ENCODE results near the gene TBC1D2B.

TBC1D2B gene

GRCh38 chr15:78002996-78003395 lies 74.5 kb downstream of the TBC1D2B start:
- Histone ChIP-seq H3K4me3 (ENCODE audit: low read depth, low read length) (no peak overlapping the region), H3K9me3 (ENCODE audit: control insufficient read depth, insufficient read depth, low read depth, low read length) (no peaks in the 10 kb centered on the region), H3K36me3 (ENCODE audit: control insufficient read depth in 2 of 2, insufficient read depth in 1 of 2, low read length in 2 of 2) (peaks cover 12 to 78% of the 10 kb centered on the region in 2 experiments), H3K27ac (ENCODE audit: extremely low read depth, low read depth, low read length) (no peak overlapping the region), H3K4me1 (ENCODE audit: control insufficient read depth, insufficient read depth, low read length) (peaks cover 6% of the 10 kb centered on the region; the same call in 1 of the 2 replicates)
- ChIA-PET CTCF (interaction anchor here (0.5 to 5.6 kb wide), 6 partner anchors 44 to 1255 kb away, joined by 3 to 44 read pairs (median 4); no protein-coding TSS in a partner anchor), POLR2A (no interaction called here)
- no peak for TF ChIP-seq ZFHX2 (tag by site-specific recombination; conservative IDR thresholded peaks at IDR 0.05)
- TF ChIP-seq ZNF292 (tag by site-specific recombination; IDR thresholded peaks at IDR 0.05; ENCODE audit: borderline replicate concordance, low read depth) = no peak

- TF ChIP-seq ZNF311 (tag by site-specific recombination; IDR thresholded peaks at IDR 0.05; ENCODE audit: borderline replicate concordance) (no peak), ZNF112 (tag by site-specific recombination; IDR thresholded peaks at IDR 0.05) (no peak), ZNF354C (tag by site-specific recombination; IDR thresholded peaks at IDR 0.05; ENCODE audit: borderline replicate concordance, low read depth) (no peak), GLI4 (tag by site-specific recombination; IDR thresholded peaks at IDR 0.05) (no peak), ZNF529 (tag by site-specific recombination; IDR thresholded peaks at IDR 0.05; ENCODE audit: insufficient replicate concordance) (no peak), KLF10 (tag by site-specific recombination; IDR thresholded peaks at IDR 0.05) (no peak), ZNF473 (tag by site-specific recombination; IDR thresholded peaks at IDR 0.05) (no peak)
- ChIA-PET CTCF (interaction anchor here (0.6 to 0.8 kb wide), 2 partner anchors 35 to 107 kb away, joined by 3 read pairs; no protein-coding TSS in a partner anchor), POLR2A (no interaction called here)
- no peaks in the 10 kb centered on the region for H3K9me3 ChIP-seq (ENCODE audit: control insufficient read depth, insufficient read depth, low read depth, low read length)
- no peak overlapping the region for H3K4me3 ChIP-seq (ENCODE audit: low read depth, low read length)
- H3K36me3 ChIP-seq (ENCODE audit: control insufficient read depth in 2 of 2, insufficient read depth in 1 of 2, low read length in 2 of 2) = peaks cover 12 to 71% of the 10 kb centered on the region in 2 experiments
- H3K27ac ChIP-seq (ENCODE audit: extremely low read depth, low read depth, low read length) = no peak overlapping the region
- H3K4me1 ChIP-seq (ENCODE audit: control insufficient read depth, insufficient read depth, low read length) = peaks cover 6% of the 10 kb centered on the region; the same call in 1 of the 2 replicates
These were observed 75.9 kb downstream of the TBC1D2B start for GRCh38 chr15:78001656-78002055.

GRCh38 chr15:78000927-78001249 lies 76.6 kb downstream of the TBC1D2B start:
- POLR2A ChIA-PET = no interaction called here
- TF ChIP-seq ZNF473 (tag by site-specific recombination; IDR thresholded peaks at IDR 0.05) (no peak), ZNF341 (tag by site-specific recombination; IDR thresholded peaks at IDR 0.05; ENCODE audit: low read depth) (no peak), ZNF146 (tag by site-specific recombination; IDR thresholded peaks at IDR 0.05) (no peak), ZNF585B (tag by site-specific recombination; IDR thresholded peaks at IDR 0.05) (no peak), AEBP2 (tag by site-specific recombination; IDR thresholded peaks at IDR 0.05; ENCODE audit: borderline replicate concordance) (no peak), REST (tag by site-specific recombination; IDR thresholded peaks at IDR 0.05) (no peak), ZSCAN16 (tag by site-specific recombination; IDR thresholded peaks at IDR 0.05) (no peak), ZBTB7A (tag by site-specific recombination; IDR thresholded peaks at IDR 0.05; ENCODE audit: low read depth) (no peak), ZNF19 (tag by site-specific recombination; IDR thresholded peaks at IDR 0.05; ENCODE audit: low read depth) (no peak)
- peaks cover 6% of the 10 kb centered on the region; the same call in 1 of the 2 replicates for H3K4me1 ChIP-seq (ENCODE audit: control insufficient read depth, insufficient read depth, low read length)
- no peak overlapping the region for H3K4me3 ChIP-seq (ENCODE audit: low read depth, low read length)
- H3K27ac ChIP-seq (ENCODE audit: extremely low read depth, low read depth, low read length) = no peak overlapping the region
- CTCF ChIA-PET = interaction anchor here (0.6 to 6.4 kb wide), 9 partner anchors 11 to 111 kb away, joined by 3 to 67 read pairs (median 7); no protein-coding TSS in a partner anchor
- H3K9me3 ChIP-seq (ENCODE audit: control insufficient read depth, insufficient read depth, low read depth, low read length) = no peaks in the 10 kb centered on the region
- peaks cover 12 to 66% of the 10 kb centered on the region in 2 experiments for H3K36me3 ChIP-seq (ENCODE audit: control insufficient read depth in 2 of 2, insufficient read depth in 1 of 2, low read length in 2 of 2)

Measured in HEK293 (cell line).